NCI-H128 (cell line): Measurements from ENCODE around the gene DNAH2.

Source experiments
- DNase-seq: peaks from one replicate; lab custom pipeline; 2025; ENCODE audit not compliant: unreplicated experiment; lab: John Stamatoyannopoulos, UW

Gene DNAH2

DNA sequence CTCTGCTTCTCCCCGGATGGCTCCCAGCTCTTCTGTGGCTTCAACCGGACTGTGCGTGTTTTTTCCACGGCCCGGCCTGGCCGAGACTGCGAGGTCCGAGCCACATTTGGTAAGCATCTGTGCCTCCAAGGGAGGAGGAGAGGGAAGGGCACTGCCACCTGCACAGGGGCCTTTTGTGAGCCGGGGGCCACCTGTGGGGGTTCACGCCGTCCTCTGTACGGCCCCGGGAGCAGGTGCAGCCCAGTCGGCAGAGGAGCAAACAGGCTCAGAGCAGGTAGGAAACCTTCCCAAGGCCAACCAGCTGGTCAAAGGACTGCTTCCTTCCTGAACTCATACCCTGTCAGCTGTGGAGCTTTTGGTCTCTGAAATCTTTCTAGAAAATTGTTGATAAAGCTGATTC is 15.9 kb upstream of the DNAH2 start:
- DNase-seq: no peak

DNA sequence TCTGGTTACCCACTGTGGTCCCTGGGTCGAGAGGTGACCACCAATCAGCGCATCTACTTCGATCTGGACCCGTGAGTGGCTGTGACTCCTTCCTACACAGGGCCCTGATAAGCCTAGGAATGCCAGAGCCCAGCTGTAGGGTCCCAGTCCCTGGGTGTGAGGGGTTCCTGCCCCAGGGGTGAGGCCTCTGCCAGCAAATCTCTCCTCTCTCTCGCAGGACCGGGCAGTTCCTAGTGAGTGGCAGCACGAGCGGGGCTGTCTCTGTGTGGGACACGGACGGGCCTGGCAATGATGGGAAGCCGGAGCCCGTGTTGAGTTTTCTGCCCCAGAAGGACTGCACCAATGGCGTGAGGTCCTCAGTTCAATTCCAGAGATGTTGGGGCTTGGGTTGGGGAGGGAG is 14.8 kb upstream of the DNAH2 start:
- no peak for DNase-seq

DNA sequence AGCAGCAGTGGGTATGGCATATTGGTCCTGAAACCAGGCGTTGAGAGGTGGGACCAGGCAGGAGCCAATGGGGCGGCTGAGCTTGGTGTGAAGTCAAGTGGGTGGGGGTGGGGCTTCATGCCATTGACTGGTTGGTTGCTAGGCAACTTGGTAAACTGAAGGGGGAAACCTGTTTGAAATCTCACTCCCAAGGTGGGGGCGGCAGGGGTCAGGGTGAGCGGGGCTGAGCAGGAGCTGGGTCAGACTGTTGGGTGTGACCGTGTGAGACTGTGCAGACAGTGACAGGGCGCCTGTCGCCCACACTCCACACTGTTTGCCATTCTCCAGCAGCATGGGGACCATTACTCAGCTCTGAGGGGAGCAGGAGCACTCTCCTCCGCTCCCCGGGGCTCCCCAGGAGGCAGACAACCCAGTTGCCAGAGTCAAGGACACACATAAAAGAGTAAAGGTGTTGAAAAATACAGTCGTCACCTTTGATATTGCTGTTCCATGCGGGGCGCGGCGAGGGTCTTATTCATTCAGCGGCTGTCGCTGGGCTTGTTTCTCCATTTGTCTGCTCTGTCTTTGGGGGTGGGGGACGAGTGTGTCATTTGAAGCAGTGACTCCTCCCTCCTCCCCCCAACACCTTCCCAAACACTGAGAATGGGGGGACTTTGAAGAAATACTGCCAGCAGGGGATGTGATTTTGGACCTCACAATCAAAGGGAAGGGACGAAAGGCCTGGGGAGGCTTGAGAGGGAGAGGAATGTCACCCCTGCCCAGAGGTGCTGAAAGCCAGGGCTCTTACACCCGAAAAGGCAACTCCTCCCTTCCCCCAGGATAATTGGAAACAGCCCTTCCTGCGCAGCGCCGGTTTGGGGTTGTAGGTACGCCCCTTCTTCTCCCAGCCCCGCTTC is 13.7 kb upstream of the DNAH2 start:
- peak; percentile 44 for DNase-seq

DNA sequence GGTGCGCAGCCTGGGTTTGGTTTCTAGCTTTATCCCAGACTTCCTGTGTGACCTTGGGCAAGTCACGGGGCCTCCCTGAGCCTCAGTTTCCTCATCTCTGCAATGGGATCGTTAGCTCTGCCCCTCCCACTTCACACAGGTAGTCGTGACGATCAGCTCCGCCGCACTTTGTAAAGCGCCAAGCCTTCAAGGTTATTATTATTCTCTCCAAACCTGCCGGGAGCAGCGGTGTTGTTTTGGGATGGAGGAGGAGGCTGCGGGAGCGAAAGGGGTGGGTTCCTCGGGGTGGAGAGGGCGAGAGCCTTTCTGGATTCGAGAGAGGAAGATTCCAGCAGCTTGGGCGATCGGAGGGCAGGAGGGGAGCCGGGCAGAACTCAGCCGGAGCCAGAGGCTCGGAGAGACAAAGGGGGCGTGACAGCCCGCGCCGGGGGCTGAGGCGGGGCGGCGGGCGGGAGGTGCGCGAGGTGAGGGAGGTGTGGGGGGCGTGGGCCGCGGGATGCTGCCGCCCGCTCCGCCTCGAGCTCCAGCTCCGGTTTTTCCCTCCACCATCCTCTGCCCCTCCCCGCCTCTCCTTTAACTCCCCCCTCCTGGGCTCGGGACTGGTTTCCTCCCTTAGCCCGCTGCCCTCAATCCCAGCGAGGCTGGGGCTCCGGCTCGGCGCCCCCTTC is 12.8 kb upstream of the DNAH2 start, which contains the start of gene EFNB3:
Gene EFNB3 (plus strand): TSS at position 602 of the 668 bp plus-strand sequence. CDS start 397 bp downstream, outside the sequence.
- peak; percentile 22 for DNase-seq

DNA sequence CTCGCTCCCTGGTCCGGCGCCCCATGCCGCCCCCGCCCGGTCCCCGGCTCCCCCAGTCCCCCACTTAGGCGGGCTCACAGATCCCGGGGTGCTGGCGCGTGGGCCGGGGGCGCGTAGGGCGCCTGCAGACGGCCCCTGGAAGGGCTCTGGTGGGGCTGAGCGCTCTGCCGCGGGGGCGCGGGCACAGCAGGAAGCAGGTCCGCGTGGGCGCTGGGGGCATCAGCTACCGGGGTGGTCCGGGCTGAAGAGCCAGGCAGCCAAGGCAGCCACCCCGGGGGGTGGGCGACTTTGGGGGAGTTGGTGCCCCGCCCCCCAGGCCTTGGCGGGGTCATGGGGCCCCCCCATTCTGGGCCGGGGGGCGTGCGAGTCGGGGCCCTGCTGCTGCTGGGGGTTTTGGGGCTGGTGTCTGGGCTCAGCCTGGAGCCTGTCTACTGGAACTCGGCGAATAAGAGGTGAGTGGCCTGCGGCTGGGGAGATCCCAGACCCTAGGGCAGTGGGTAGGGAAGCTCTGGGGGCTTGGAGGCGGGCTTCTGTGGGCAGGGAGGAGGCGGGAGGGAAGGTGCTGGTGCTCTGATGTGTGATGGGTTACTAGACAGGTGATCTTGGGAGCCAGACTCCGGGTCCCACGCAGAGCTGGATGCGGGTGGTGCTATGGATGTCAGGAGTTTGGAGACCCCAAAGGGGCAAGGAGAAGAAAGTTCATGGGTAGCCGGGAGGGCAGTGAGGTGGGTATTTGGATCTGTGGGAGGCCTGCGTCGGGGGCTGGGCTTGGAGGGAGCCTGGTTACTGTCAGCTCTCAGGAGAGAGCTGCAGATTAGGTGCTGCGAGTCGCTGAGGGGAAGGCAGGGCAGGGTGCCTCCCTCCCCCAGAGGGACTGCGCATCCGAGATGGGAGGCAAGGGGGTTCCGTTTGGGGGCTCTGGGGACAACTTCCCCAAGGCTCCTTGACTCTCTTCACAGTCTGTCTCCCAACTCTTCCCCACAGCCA is 12.0 kb upstream of the DNAH2 start:
- no peak for DNase-seq

DNA sequence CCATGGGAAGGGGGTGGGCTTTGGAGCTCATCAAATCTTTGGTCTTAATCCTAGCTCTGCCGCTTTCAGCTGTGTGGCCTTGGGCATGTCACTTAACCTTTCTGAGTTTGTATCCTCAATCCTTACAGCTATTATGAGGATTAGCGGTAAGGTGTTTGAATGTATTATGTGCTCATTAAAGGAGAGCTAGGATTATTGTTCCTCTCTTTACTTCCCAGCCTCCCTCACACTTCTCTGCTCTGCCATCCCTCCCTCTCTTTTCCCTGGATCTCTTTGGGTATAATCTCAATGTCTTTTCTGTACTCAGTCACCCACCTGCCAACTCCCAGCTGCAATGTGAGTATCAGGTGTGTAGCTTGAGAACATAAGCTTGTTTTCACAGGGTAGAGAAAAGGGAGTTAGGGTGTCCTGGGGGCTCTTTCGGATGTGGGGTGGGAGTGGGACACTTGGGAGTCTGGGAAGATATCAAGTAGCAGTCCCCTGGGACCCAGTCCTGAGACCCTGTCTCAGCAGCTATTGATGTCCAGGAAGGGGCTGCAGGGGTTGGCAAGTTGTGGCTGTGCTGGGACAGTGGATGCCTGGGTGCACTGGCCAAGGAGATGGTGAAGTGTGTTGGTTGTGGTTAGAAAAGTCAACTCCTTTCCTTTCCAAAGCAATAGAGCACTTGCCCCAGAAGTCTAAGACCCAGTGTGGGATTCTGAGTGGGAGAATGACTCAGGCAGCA is 10.8 kb upstream of the DNAH2 start:
- DNase-seq: no peak

DNA sequence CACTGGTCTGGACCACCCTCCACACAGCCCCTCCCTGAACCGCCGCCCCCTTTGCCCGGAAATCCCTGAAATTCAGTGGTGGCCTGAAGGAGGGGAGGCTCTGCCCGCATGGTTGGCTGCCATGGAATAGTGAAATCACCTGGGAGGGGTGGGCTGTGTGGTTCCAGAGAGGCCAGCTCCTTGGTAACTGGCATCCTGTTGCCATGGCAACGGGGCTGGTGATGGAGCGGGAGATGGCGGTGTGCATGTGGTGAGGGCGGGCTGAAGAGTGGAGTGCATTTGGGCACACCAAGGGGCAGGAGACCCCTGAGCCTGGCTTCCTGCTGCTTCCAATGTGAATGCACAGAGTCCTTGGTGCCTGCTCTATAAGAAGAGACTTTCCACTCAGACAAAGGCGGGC is 10.1 kb upstream of the DNAH2 start:
- DNase-seq: no peak

DNA sequence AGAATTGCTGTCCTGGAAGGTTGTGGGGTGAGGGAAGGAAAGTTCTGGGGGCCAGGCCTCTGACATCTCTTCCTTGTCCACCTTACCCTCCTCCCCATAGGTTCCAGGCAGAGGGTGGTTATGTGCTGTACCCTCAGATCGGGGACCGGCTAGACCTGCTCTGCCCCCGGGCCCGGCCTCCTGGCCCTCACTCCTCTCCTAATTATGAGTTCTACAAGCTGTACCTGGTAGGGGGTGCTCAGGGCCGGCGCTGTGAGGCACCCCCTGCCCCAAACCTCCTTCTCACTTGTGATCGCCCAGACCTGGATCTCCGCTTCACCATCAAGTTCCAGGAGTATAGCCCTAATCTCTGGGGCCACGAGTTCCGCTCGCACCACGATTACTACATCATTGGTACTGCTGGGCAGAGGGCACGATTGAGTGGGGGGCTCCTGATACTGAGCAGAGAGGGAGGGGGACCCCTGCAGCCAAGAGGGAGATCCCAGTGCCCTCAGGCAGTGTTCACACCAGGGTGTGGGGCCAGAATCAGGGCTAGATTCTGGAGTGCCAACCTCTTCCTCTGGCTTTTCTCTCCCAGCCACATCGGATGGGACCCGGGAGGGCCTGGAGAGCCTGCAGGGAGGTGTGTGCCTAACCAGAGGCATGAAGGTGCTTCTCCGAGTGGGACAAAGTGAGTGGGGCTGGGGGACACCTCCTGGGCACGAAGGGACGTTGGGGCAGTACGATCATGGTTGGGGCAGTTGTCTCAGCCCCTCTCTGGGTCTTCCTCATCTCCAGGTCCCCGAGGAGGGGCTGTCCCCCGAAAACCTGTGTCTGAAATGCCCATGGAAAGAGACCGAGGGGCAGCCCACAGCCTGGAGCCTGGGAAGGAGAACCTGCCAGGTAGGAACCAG is 9.4 kb upstream of the DNAH2 start:
- DNase-seq: no peak

DNA sequence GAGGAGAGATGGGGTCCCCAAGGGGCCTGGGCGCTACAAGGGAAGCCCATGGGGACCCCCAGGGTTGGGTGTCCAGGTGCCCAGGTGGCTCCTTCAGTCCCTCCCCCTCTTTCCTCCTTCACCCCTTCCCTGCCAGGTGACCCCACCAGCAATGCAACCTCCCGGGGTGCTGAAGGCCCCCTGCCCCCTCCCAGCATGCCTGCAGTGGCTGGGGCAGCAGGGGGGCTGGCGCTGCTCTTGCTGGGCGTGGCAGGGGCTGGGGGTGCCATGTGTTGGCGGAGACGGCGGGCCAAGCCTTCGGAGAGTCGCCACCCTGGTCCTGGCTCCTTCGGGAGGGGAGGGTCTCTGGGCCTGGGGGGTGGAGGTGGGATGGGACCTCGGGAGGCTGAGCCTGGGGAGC is 8.5 kb upstream of the DNAH2 start:
- DNase-seq: no peak

DNA sequence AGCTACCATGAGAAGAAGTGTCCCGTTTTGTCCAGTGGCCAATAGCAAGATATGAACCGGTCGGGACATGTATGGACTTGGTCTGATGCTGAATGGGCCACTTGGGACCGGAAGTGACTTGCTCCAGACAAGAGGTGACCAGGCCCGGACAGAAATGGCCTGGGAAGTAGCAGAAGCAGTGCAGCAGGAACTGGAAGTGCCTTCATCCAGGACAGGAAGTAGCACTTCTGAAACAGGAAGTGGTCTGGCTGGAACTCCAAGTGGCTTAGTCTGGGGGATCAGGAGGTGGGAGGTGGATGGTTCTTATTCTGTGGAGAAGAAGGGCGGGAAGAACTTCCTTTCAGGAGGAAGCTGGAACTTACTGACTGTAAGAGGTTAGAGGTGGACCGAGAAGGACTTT is 7.2 kb upstream of the DNAH2 start:
- no peak for DNase-seq

DNA sequence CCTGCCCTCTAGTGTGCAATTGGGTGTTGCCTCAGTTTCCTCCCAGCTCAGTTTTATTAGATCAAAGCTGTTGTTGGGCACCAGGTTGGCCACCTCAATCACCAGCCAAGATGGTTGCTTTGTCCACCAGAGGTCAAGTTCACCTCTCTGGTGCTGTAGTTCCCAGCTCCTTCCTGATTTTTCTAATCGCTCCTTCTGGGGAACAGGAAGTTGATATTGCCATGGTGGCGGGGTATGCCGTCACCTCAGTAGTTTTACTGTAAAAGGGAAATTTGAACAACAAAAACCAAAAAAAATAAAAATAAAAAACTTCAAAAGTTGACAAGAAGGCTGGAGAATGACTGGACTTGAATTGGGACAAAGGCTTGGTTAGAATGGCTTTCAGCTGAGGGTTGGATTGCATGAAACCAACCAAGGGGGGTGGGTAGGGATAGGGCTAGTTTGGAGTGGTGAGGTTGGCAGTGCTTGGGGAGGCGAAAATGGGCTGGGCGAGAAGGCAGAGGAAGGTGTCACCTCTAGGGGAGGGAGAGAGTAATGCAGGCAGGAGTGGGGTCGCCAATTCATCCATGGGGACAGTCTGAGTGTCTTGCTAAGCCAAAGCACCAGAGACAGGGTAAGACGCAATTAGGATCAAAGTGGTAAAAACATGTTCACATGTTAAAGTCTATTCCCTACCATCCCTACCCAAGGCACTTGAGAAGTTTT is 6.3 kb upstream of the DNAH2 start:
- no peak for DNase-seq

DNA sequence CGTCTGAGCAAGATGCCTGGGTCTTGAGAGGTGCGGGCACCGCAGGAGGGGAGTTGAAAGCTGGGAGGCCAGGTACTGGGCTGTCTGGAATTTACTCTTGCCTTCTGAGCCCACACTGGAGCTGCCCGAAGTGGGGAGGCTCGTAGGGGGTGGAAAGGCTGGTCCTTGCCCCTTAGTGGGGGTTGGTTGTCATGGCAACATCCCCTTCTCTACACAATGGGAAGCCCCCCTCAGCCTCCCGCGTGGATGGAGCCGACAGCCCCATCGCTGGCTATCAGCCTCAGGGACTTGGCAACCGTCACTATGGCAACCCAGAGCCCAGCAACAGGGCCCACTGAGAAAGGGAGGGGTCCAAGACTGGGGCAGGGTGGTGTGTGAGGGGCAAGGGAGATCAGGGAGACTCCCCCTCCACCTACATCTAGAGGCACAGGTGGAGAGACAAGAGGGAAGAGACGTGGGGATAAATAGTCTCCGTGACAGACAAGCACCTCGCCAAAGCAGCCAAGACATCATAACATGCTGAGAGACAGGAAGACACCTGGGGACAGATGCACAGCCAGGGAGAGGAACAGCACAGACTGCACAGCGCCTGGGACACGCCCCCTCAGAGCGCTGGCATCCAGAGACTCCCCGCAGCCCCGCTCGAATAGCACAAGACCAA is 5.3 kb upstream of the DNAH2 start:
- no peak for DNase-seq

DNA sequence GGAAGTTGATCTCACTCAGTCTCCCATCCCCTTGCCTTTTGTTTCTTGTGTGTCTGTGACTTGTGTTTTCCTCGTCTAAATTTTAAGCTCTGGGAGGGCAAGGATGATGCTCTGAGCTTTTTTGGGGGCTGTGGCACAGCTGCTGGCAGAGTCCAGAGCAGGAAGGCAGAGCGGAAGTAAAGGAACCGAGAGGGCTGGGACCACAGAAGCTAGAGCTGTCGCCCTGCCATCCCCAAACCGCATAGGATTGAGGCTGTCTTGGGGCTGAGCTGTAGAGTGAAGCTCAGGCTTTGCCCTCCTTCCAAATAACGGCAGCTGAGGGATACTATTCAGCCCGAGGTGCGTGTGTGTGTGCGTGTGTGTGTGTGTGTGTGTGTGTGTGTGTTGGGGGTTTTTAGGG is 3.8 kb upstream of the DNAH2 start:
- no peak for DNase-seq

DNA sequence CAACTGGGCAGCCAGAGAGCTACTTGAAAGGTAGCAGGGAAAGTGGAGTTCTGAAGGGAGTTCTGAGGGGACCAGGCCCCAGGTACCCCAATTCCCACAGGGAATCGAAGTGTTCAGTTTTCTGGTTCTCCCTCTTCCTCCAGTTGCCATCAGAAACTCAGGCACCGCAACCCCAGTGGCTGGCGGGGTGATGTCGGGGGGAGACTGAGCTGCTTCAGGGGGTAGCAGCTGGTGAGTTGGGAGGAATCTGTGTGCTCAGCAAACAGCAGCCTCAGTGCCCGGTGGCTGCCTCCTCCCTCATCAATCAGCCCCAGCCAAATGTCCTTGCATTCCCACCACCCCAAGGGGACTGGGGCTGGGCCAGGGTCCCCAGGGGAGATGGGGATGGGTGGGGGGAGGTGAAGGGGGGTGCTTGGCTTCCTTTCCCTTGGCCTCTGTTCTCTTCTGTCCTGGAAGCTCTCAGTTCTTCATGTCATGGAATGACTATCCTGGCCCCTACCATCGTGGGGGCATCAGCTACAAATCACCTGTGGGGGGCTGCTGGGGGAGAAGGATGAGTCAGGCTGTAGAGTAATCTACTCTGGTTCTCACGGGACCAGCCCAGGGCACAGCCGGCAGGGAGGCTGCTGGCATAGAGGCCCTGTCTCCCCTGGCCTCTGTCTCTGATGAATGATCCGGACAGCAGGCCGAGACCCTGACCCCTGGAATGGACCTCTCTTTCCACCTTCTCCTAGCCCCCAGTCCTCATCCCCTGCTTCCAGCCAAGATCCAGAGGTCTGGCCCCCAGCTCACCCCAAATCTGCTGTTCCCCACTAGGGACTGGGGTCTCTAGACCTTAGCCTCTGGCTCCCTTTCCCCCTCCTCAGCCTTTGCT is 2.6 kb upstream of the DNAH2 start:
- no peak for DNase-seq

DNA sequence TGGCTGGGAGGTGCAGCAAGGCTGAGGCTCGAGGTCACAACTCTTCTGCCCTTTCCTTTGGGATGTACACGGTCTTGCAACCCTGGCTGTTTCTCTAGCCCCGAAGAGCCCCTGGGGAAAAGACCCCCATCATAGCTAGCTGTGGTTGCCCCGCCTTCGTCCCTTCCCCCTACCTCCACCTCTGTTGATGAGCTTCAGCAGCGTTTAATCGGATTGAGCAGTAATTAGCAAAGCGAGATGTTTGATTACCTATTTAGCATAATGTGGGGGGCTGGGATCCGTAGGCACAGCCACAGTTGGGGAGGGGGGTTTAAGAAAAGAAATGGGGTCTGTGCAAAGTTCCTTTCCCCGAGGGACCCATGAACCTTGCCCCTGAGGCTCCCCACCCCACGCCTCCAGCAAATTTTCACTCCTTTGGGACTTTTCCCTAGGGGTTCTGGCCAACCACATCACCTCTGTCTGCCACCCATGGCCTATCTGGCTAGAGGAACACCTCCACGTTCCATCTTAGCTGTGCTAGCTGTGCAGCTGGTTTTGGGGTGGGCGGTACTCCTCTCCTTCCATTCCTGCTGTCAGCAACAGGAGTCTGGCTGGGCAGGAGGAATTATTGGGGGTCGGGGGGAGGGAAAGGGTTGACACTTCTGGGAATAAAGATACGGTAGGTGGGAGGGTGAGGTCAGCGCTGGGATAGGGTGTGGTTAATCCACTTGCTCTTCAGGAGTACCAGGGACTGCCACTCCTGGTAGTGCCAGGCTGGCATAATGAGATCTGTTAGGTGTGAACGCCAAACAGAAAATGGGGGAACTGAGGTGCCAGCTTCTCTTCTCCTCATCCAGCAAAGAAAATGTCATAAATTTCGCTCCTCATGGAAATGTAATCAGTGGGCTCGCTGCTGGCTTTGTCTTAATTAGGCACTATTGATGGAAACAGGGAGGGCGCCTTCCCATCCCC is 1.3 kb upstream of the DNAH2 start:
- DNase-seq: no peak

DNA sequence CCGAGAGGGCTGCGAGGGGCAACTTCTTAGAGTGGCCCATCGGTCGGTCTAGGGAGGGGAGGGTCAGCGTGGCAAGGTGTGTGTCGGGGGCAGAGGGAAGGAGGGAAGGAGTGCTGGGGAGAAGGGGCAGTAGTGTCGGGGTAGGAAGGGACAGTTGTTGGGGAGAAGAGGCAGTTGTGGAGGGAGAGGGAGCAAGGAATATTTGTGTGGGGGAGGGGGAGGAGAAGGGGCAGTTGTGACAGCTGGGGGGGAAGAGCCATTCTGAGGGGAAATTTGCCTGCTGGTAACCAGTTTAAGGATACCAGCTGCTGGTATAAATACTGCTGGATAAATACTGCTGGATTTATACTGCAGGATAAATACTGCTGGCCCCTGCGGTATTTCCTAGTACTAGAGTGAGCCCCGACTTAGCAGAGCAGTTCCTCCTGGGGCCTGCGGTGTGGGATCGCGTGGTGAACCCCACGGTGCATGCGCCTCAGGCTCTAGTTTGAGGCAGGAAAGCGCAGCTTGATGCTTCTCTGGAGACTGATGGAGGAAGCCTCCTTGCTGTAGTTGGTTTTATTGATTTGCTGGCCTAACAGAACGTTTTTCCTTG is 309 bp downstream of the DNAH2 start:
- no peak for DNase-seq
